SK-N-SH (cell line): ENCODE data around the gene EXD1. TPM values are rescaled to one million over a fixed set of nuclear protein-coding genes. Genes with fewer than 3 reads are reported as not detected.

Source experiments
- CTCF ChIA-PET: fragments of 300-600, 350-600 bp; formaldehyde crosslinking; extraction: SDS; loops from one replicate; lab custom pipeline; 2021; lab: Yijun Ruan, JAX
- POLR2A ChIA-PET: fragments of 350-600 bp; sonication (Branson Sonifier 250); formaldehyde crosslinking; extraction: SDS; loops from one replicate; lab custom pipeline; 2020; ENCODE audit warnings: antibody characterized with exemption, inconsistent platforms; lab: Yijun Ruan, JAX
- DNase-seq: peaks from one replicate; pipeline ENCODE4 v3.0.0; 2012
- H2AFZ ChIP-seq: fragments of 200-600 bp; sonication (generic); 2 replicates; pipeline ENCODE4 v1.8.1; 2016; ENCODE audit warnings: antibody characterized with exemption, mild to moderate bottlenecking, low read depth
- H3F3A ChIP-seq: fragments of 200-600 bp; sonication (generic); replicated peaks from 2 replicates; pipeline ENCODE3; 2016; ENCODE audit warnings: antibody characterized with exemption, mild to moderate bottlenecking; ENCODE audit not compliant: insufficient read depth
- H3K27ac ChIP-seq, 2 experiments: fragments of 200-500 bp in 1 of 2; fragments of 200-600 bp in 1 of 2; sonication (Bioruptor generic) in 1 of 2; sonication (generic), shearing (Covaris generic) in 1 of 2; 2 replicates each; pipeline versions ENCODE4 v1.5.1 to v1.6.1; 2014 to 2016; ENCODE audit warnings: low read depth in 2 of 2, inconsistent platforms in 1 of 2, low read length in 1 of 2, mild to moderate bottlenecking in 1 of 2, mixed read lengths in 1 of 2
- H3K27me3 ChIP-seq: fragments of 200-600 bp; sonication (generic), shearing (Covaris generic); 2 replicates; pipeline ENCODE4 v1.6.1; 2016; ENCODE audit warnings: mixed run types; ENCODE audit not compliant: insufficient read depth
- H3K36me3 ChIP-seq, 2 experiments: fragments of 200-500 bp in 1 of 2; fragments of 200-600 bp in 1 of 2; sonication (Bioruptor generic) in 1 of 2; sonication (generic) in 1 of 2; replicated peaks in 1 of 2; 2 replicates each; pipeline versions ENCODE3 to v1.5.1; 2014 to 2016; ENCODE audit warnings: low read length in 1 of 2, mild to moderate bottlenecking in 1 of 2; ENCODE audit not compliant: insufficient read depth in 2 of 2, control insufficient read depth in 1 of 2
- H3K4me1 ChIP-seq, 2 experiments: fragments of 200-500 bp in 1 of 2; fragments of 200-600 bp in 1 of 2; sonication (Bioruptor generic) in 1 of 2; sonication (generic), shearing (Covaris generic) in 1 of 2; 2 replicates each; pipeline versions ENCODE4 v1.5.1 to v1.6.1; 2014 to 2016; ENCODE audit warnings: low read depth in 1 of 2, low read length in 1 of 2, mixed run types in 1 of 2; ENCODE audit not compliant: insufficient read depth in 2 of 2, control insufficient read depth in 1 of 2
- H3K4me2 ChIP-seq: fragments of 200-600 bp; sonication (generic), shearing (Covaris generic); 2 replicates; pipeline ENCODE4 v1.6.1; 2017; ENCODE audit warnings: mixed run types
- H3K4me3 ChIP-seq, 2 experiments: fragments of 200-500 bp in 1 of 2; fragments of 200-600 bp in 1 of 2; sonication (Bioruptor generic) in 1 of 2; sonication (generic), shearing (Covaris generic) in 1 of 2; 2 replicates each; pipeline versions ENCODE4 v1.5.1 to v1.8.1; 2014 to 2016; ENCODE audit warnings: low read depth in 2 of 2, inconsistent platforms in 1 of 2, low read length in 1 of 2, mild to moderate bottlenecking in 1 of 2, mixed read lengths in 1 of 2, moderate library complexity in 1 of 2
- H3K79me2 ChIP-seq: fragments of 200-600 bp; sonication (generic); 2 replicates; pipeline ENCODE4 v1.8.1; 2017; ENCODE audit warnings: mild to moderate bottlenecking; ENCODE audit not compliant: insufficient read depth
- H3K9ac ChIP-seq: fragments of 200-600 bp; sonication (generic); 2 replicates; pipeline ENCODE4 v1.6.1; 2017; ENCODE audit warnings: mixed run types
- H3K9me2 ChIP-seq: fragments of 200-600 bp; sonication (generic); 2 replicates; pipeline ENCODE4 v1.6.1; 2017; ENCODE audit warnings: mixed run types
- H3K9me3 ChIP-seq: fragments of 200-600 bp; sonication (generic); 2 replicates; pipeline ENCODE4 v1.6.1; 2017; ENCODE audit warnings: mixed run types, mild to moderate bottlenecking, moderate library complexity
- H4K20me1 ChIP-seq: fragments of 200-600 bp; sonication (generic); 2 replicates; pipeline ENCODE4 v1.6.1; 2017; ENCODE audit warnings: mild to moderate bottlenecking, mixed run types; ENCODE audit not compliant: insufficient read depth
- EP300 ChIP-seq, 2 experiments: IDR thresholded peaks; 2 replicates each; pipeline versions ENCODE4 v1.4.0 to v1.6.1; 2012; ENCODE audit warnings: borderline replicate concordance in 1 of 2, low read depth in 1 of 2, low read length in 1 of 2
- FOSL2 ChIP-seq: IDR thresholded peaks from 2 replicates; pipeline ENCODE4 v1.4.0; 2012; ENCODE audit warnings: low read depth, mild to moderate bottlenecking, moderate library complexity, borderline replicate concordance
- IRF3 ChIP-seq: fragments of 150-350 bp; IDR thresholded peaks from 2 replicates; pipeline ENCODE4 v1.6.1; 2016; ENCODE audit warnings: mild to moderate bottlenecking, low read depth, low read length
- MXI1 ChIP-seq: IDR thresholded peaks from 2 replicates; pipeline ENCODE4 v1.6.1; 2012; ENCODE audit warnings: mild to moderate bottlenecking, low read depth, low read length, improper control_type of control experiment
- NFIC ChIP-seq: IDR thresholded peaks from 2 replicates; pipeline ENCODE4 v1.4.0; 2012; ENCODE audit warnings: borderline replicate concordance
- PBX3 ChIP-seq: IDR thresholded peaks from 2 replicates; pipeline ENCODE4; 2012
- RCOR1 ChIP-seq: fragments of 150-350 bp; IDR thresholded peaks from 2 replicates; pipeline ENCODE4 v1.6.1; 2017; ENCODE audit warnings: antibody characterized with exemption, low read length
- TAF1 ChIP-seq: IDR thresholded peaks from 2 replicates; pipeline ENCODE4 v1.6.1; 2012; ENCODE audit warnings: low read depth, mild to moderate bottlenecking, low read length, moderate library complexity, borderline replicate concordance
- TCF12 ChIP-seq: IDR thresholded peaks from 2 replicates; pipeline ENCODE4 v1.4.0; 2012
- YY1 ChIP-seq: IDR thresholded peaks from 2 replicates; pipeline ENCODE4 v1.4.0; 2012; ENCODE audit warnings: low read depth, mild to moderate bottlenecking
- WGBS: methylation state at CpG from one replicate; pipeline ENCODE4 v1.1.6; 2017; ENCODE audit warnings: low lambda C conversion rate; 5-methylcytosine and 5-hydroxymethylcytosine counted together
- polyA plus RNA-seq, 3 experiments: library from polyadenylated mRNA; depleted of rRNA; stranded (reverse); fragments of >200 nt; gene quantifications; 2 replicates each; pipeline ENCODE4 v1.2.3, GENCODE V29; 2012
- TF ChIP-seq, protein P1 (sequence below): IDR thresholded peaks from 2 replicates; pipeline ENCODE4 v1.6.1; 2012; ENCODE audit warnings: mild to moderate bottlenecking, low read depth, low read length, moderate library complexity

EXD1 gene
- polyA plus RNA-seq, 1 of the 3 experiments (the other 2 are of a cell fraction), result 0.07 TPM

DNA sequence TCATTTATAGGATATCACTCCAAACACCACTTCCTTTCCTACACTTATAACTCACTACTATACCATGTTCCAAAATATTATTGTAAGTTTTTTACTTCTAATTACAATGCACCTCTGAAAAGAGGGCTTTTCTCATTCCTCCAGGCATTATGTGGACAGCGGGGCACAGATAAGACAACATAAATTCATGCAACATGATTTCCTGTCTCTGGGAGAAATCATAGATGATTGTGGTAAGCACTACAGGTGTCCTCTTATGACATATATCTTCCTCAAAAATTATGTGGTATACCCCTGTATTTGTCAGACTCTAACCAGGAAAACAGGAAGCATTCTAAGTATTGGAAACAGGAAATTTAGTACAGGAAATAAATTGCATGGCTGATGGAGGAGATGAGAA lies 68.8 kb downstream of the EXD1 start (continued):
- no peak for TF ChIP-seq IRF3

DNA sequence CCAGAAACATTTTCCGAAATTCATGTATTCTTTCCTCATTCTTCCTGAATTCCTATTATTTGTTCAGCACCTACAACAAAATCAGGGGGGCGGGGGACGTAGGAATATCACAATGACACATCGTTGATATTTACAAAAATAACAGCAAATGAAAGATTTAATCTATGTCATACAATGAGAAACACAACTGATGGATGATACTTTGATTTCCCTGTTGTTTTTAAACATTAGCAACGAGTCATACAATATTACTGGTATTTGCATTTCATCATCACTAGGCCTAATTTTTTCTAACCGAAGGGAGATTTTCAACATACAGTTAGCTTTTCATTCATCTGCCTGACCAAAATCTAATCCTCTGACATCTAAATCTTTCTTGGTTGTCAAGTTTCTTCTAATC lies 69.2 kb downstream of the EXD1 start:
- Histone ChIP-seq H3K36me3 (no peaks in the 10 kb centered on the region), H2AFZ (peak overlapping the region; percentile 50; the same call in 1 of the 2 replicates), H3K9me2 (no peaks in the 10 kb centered on the region), H3K27ac (peak overlapping the region; percentile 6 to 52; a peak in 3 of 4 replicates), H3K9ac (no peak overlapping the region), H3F3A (peaks cover 16% of the 10 kb centered on the region), H3K79me2 (no peaks in the 10 kb centered on the region), H3K9me3 (no peaks in the 10 kb centered on the region), H3K4me2 (0 out of 2 replicates have a peak overlapping the region, but pooled peaks have one; percentile 8), H3K4me1 (peaks cover 0 to 13% of the 10 kb centered on the region in 2 experiments; a peak in 1 of 4 replicates), H3K27me3 (no peaks in the 10 kb centered on the region), H3K4me3 (no peak overlapping the region), H4K20me1 (no peaks in the 10 kb centered on the region)
- POLR2A ChIA-PET, result no interaction called here
- DNase-seq, result no peak
- CTCF ChIA-PET, result no interaction called here
- TF ChIP-seq, protein P1, sequence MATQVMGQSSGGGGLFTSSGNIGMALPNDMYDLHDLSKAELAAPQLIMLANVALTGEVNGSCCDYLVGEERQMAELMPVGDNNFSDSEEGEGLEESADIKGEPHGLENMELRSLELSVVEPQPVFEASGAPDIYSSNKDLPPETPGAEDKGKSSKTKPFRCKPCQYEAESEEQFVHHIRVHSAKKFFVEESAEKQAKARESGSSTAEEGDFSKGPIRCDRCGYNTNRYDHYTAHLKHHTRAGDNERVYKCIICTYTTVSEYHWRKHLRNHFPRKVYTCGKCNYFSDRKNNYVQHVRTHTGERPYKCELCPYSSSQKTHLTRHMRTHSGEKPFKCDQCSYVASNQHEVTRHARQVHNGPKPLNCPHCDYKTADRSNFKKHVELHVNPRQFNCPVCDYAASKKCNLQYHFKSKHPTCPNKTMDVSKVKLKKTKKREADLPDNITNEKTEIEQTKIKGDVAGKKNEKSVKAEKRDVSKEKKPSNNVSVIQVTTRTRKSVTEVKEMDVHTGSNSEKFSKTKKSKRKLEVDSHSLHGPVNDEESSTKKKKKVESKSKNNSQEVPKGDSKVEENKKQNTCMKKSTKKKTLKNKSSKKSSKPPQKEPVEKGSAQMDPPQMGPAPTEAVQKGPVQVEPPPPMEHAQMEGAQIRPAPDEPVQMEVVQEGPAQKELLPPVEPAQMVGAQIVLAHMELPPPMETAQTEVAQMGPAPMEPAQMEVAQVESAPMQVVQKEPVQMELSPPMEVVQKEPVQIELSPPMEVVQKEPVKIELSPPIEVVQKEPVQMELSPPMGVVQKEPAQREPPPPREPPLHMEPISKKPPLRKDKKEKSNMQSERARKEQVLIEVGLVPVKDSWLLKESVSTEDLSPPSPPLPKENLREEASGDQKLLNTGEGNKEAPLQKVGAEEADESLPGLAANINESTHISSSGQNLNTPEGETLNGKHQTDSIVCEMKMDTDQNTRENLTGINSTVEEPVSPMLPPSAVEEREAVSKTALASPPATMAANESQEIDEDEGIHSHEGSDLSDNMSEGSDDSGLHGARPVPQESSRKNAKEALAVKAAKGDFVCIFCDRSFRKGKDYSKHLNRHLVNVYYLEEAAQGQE, result no peak
- peak; percentile 2; the same call in 1 of the 2 replicates for TF ChIP-seq PBX3
- no peak for TF ChIP-seq RCOR1
- TF ChIP-seq FOSL2, result peak; percentile 4; the same call in 1 of the 2 replicates
- no peak for TF ChIP-seq MXI1
- TF ChIP-seq YY1, result no peak
- no peak for TF ChIP-seq EP300 (IDR thresholded peaks at IDR 0.05; ENCODE audit: borderline replicate concordance in 1 of 2, low read depth in 1 of 2, low read length in 1 of 2)
- no peak for TF ChIP-seq TCF12
- no peak for TF ChIP-seq NFIC
- TF ChIP-seq TAF1, result no peak
- whole genome bisulfite sequencing, result 46% methylated on average over 6 of the region's 6 CpGs
